Activated naive CD8-positive, alpha-beta T cell treated with anti-CD3 and anti-CD28 coated beads, Interleukin-2, amount 10 ng/mL, durations not matched to agents 7 days and 5 days (primary cell): Measurements from ENCODE around the gene CMAS. TPM values are rescaled to one million over a fixed set of nuclear protein-coding genes. Genes with fewer than 3 reads are reported as not detected.
"Not testable (repeated sequence)": the region's sequence is repeated elsewhere in the genome, so short reads cannot be mapped to it uniquely, and the experiment has no call there.

ENCODE experiments used
- ATAC-seq: fragments of 150-1000 bp; cut with Tn5 transposase; one replicate; pipeline ENCODE4 v1.10.0; 2021; ENCODE audit warnings: low read depth, moderate library complexity
- POLR2A ChIA-PET: fragments of 350-600 bp; sonication (Branson Sonifier 250); formaldehyde crosslinking; loops from one replicate; lab custom pipeline; 2021; ENCODE audit warnings: antibody characterized with exemption; lab: Charles Lee
- DNase-seq: peaks from one replicate; pipeline ENCODE4 v3.0.0; 2021
- H3K27ac Mint-ChIP-seq: one replicate; pipeline ENCODE4 v1.8.0; 2022; ENCODE audit warnings: mild to moderate bottlenecking, mixed read lengths
- H3K27me3 Mint-ChIP-seq: one replicate; pipeline ENCODE4 v1.8.0; 2022; ENCODE audit warnings: mild to moderate bottlenecking, moderate library complexity, mixed read lengths
- H3K36me3 Mint-ChIP-seq: one replicate; pipeline ENCODE4 v1.8.0; 2021; ENCODE audit warnings: mild to moderate bottlenecking, mixed read lengths
- H3K4me1 Mint-ChIP-seq: one replicate; pipeline ENCODE4 v1.8.0; 2021; ENCODE audit warnings: mixed read lengths
- H3K4me3 Mint-ChIP-seq: one replicate; pipeline ENCODE4 v1.8.0; 2022; ENCODE audit warnings: mild to moderate bottlenecking, moderate library complexity, mixed read lengths
- H3K9me3 Mint-ChIP-seq: one replicate; pipeline ENCODE4 v1.8.0; 2021; ENCODE audit warnings: mixed read lengths
- total RNA-seq, 2 experiments: library from RNA; stranded (reverse); gene quantifications; one replicate each; pipeline ENCODE4 v1.2.3, GENCODE V29; 2021

CMAS gene
- total RNA-seq, 2 experiments from 2014 or later: 33.9 to 34.4 TPM

- Mint-ChIP-seq H3K27me3 (no peaks in the 10 kb centered on the region), H3K4me1 (no peaks in the 10 kb centered on the region)
These were observed 11.1 kb upstream of the CMAS start for GRCh38 chr12:22034709-22035506.

GRCh38 chr12:22037947-22038346 lies 8.1 kb upstream of the CMAS start:
- no peak overlapping the region for H3K4me3 Mint-ChIP-seq

More at GRCh38 chr12:22034709-22035506, 11.1 kb upstream of the CMAS start:
- no peak overlapping the region for H3K4me3 Mint-ChIP-seq
- no peak overlapping the region for H3K27ac Mint-ChIP-seq
- DNase-seq (no peak), ATAC-seq (no peak)
- POLR2A ChIA-PET: no interaction called here
- no peaks in the 10 kb centered on the region for H3K36me3 Mint-ChIP-seq
- no peaks in the 10 kb centered on the region for H3K9me3 Mint-ChIP-seq

GRCh38 chr12:22038734-22039133 lies 7.3 kb upstream of the CMAS start:
- no peaks in the 10 kb centered on the region for H3K36me3 Mint-ChIP-seq
- no peak overlapping the region for H3K4me3 Mint-ChIP-seq
- H3K27me3 Mint-ChIP-seq: no peaks in the 10 kb centered on the region
- ATAC-seq: no peak
- POLR2A ChIA-PET: no interaction called here
- DNase-seq: no peak
- no peak overlapping the region for H3K27ac Mint-ChIP-seq
- no peaks in the 10 kb centered on the region for H3K9me3 Mint-ChIP-seq
- peaks cover 6% of the 10 kb centered on the region for H3K4me1 Mint-ChIP-seq

More at GRCh38 chr12:22037947-22038346, 8.1 kb upstream of the CMAS start:
- Mint-ChIP-seq H3K36me3 (no peaks in the 10 kb centered on the region), H3K9me3 (no peaks in the 10 kb centered on the region), H3K27ac (no peak overlapping the region), H3K27me3 (no peaks in the 10 kb centered on the region), H3K4me1 (peaks cover 6% of the 10 kb centered on the region)
- DNase-seq (no peak), ATAC-seq (no peak)
- POLR2A ChIA-PET: no interaction called here

GRCh38 chr12:22039361-22039760 lies 6.7 kb upstream of the CMAS start:
- Mint-ChIP-seq H3K9me3 (no peaks in the 10 kb centered on the region), H3K27me3 (no peaks in the 10 kb centered on the region), H3K4me1 (peaks cover 6% of the 10 kb centered on the region), H3K36me3 (no peaks in the 10 kb centered on the region), H3K4me3 (no peak overlapping the region), H3K27ac (no peak overlapping the region)
- POLR2A ChIA-PET: no interaction called here
- DNase-seq (no peak), ATAC-seq (no peak)

- DNase-seq (no peak), ATAC-seq (no peak)
- Mint-ChIP-seq H3K4me3 (no peak overlapping the region), H3K27ac (no peak overlapping the region), H3K36me3 (no peaks in the 10 kb centered on the region), H3K9me3 (no peaks in the 10 kb centered on the region), H3K27me3 (no peaks in the 10 kb centered on the region), H3K4me1 (peaks cover 16% of the 10 kb centered on the region)
- POLR2A ChIA-PET: no interaction called here
These were observed 2.9 kb upstream of the CMAS start for GRCh38 chr12:22042976-22043669.

GRCh38 chr12:22043943-22044342 lies 2.1 kb upstream of the CMAS start:
- Mint-ChIP-seq H3K36me3 (peaks cover under 1% of the 10 kb centered on the region), H3K27ac (no peak overlapping the region), H3K27me3 (no peaks in the 10 kb centered on the region), H3K4me1 (peaks cover 19% of the 10 kb centered on the region), H3K4me3 (no peak overlapping the region), H3K9me3 (no peaks in the 10 kb centered on the region)
- no peak for ATAC-seq
- DNase-seq: no peak
- POLR2A ChIA-PET: no interaction called here

- POLR2A ChIA-PET: no interaction called here
- H3K36me3 Mint-ChIP-seq: peaks cover 5% of the 10 kb centered on the region
- no peak overlapping the region for H3K4me3 Mint-ChIP-seq
- DNase-seq (no peak), ATAC-seq (no peak)
- H3K9me3 Mint-ChIP-seq: no peaks in the 10 kb centered on the region
- no peaks in the 10 kb centered on the region for H3K27me3 Mint-ChIP-seq
- no peak overlapping the region for H3K27ac Mint-ChIP-seq
- H3K4me1 Mint-ChIP-seq: peaks cover 19% of the 10 kb centered on the region
These were observed 1.6 kb upstream of the CMAS start for GRCh38 chr12:22044391-22044790.

- H3K4me1 Mint-ChIP-seq: peaks cover 25% of the 10 kb centered on the region
- no peaks in the 10 kb centered on the region for H3K27me3 Mint-ChIP-seq
- peak overlapping the region; percentile 95 for H3K4me3 Mint-ChIP-seq
- peaks cover 13% of the 10 kb centered on the region for H3K36me3 Mint-ChIP-seq
- no peaks in the 10 kb centered on the region for H3K9me3 Mint-ChIP-seq
- DNase-seq: no peak
- POLR2A ChIA-PET: no interaction called here
- peak overlapping the region; percentile 85 for H3K27ac Mint-ChIP-seq
- ATAC-seq: no peak
These were observed 961 bp downstream of the CMAS start for GRCh38 chr12:22046968-22047390.

GRCh38 chr12:22047494-22047893 lies 1.5 kb downstream of the CMAS start:
- Mint-ChIP-seq H3K4me1 (peaks cover 21% of the 10 kb centered on the region), H3K36me3 (peaks cover 13% of the 10 kb centered on the region), H3K4me3 (peak overlapping the region; percentile 95), H3K9me3 (no peaks in the 10 kb centered on the region), H3K27me3 (no peaks in the 10 kb centered on the region), H3K27ac (no peak overlapping the region)
- ATAC-seq: no peak
- no peak for DNase-seq
- POLR2A ChIA-PET: no interaction called here

GRCh38 chr12:22048351-22049041 lies 2.5 kb downstream of the CMAS start:
- Mint-ChIP-seq H3K4me1 (peaks cover 19% of the 10 kb centered on the region), H3K4me3 (no peak overlapping the region), H3K9me3 (no peaks in the 10 kb centered on the region), H3K36me3 (peaks cover 16% of the 10 kb centered on the region), H3K27ac (no peak overlapping the region), H3K27me3 (no peaks in the 10 kb centered on the region)
- POLR2A ChIA-PET: no interaction called here
- DNase-seq: no peak
- no peak for ATAC-seq

- POLR2A ChIA-PET: no interaction called here
- H3K9me3 Mint-ChIP-seq: no peaks in the 10 kb centered on the region
These were observed 4.1 kb downstream of the CMAS start for GRCh38 chr12:22050078-22050477.

GRCh38 chr12:22051114-22051698 lies 5.2 kb downstream of the CMAS start:
- H3K4me1 Mint-ChIP-seq: peaks cover 17% of the 10 kb centered on the region
- no peaks in the 10 kb centered on the region for H3K27me3 Mint-ChIP-seq
- H3K4me3 Mint-ChIP-seq: no peak overlapping the region
- no peak overlapping the region for H3K27ac Mint-ChIP-seq
- DNase-seq (no peak), ATAC-seq (no peak)
- POLR2A ChIA-PET: no interaction called here
- no peaks in the 10 kb centered on the region for H3K9me3 Mint-ChIP-seq
- H3K36me3 Mint-ChIP-seq: peaks cover 21% of the 10 kb centered on the region

More at GRCh38 chr12:22050078-22050477, 4.1 kb downstream of the CMAS start:
- no peak for DNase-seq
- no peaks in the 10 kb centered on the region for H3K27me3 Mint-ChIP-seq
- peaks cover 16% of the 10 kb centered on the region for H3K36me3 Mint-ChIP-seq
- no peak overlapping the region for H3K4me3 Mint-ChIP-seq
- peaks cover 19% of the 10 kb centered on the region for H3K4me1 Mint-ChIP-seq
- no peak for ATAC-seq
- H3K27ac Mint-ChIP-seq: no peak overlapping the region

- POLR2A ChIA-PET, H3K4me3 Mint-ChIP-seq, H3K27ac Mint-ChIP-seq, ATAC-seq, H3K27me3 Mint-ChIP-seq, H3K9me3 Mint-ChIP-seq, H3K4me1 Mint-ChIP-seq, DNase-seq: not testable (repeated sequence)
- peaks cover 25% of the 10 kb centered on the region for H3K36me3 Mint-ChIP-seq
These were observed 7.0 kb downstream of the CMAS start for GRCh38 chr12:22052994-22053393.
